Embryonic facial prominence (tissue), 1 donor: ENCODE measurements around the gene ZNF280D.
"Not testable (repeated sequence)": the region's sequence is repeated elsewhere in the genome, so short reads cannot be mapped to it uniquely, and the experiment has no call there.

Source experiments
- DNase-seq: peaks from one replicate; pipeline ENCODE4 v3.0.0-alpha.2; 2016; ENCODE audit errors: extremely low spot score

Gene ZNF280D

GRCh38 chr15:56715220-56715619 is 18.1 kb downstream of the ZNF280D start:
- no peak for DNase-seq

- DNase-seq: not testable (repeated sequence)
These were observed 23.8 kb downstream of the ZNF280D start for GRCh38 chr15:56709502-56709901.

- DNase-seq: no peak
These were observed 33.6 kb downstream of the ZNF280D start for GRCh38 chr15:56699743-56700142.

- no peak for DNase-seq
These were observed 35.0 kb downstream of the ZNF280D start for GRCh38 chr15:56698270-56698669.

GRCh38 chr15:56693761-56694160 is 39.5 kb downstream of the ZNF280D start:
- no peak for DNase-seq

- no peak for DNase-seq
These were observed 42.6 kb downstream of the ZNF280D start for GRCh38 chr15:56690733-56691132.

GRCh38 chr15:56683908-56684307 is 49.4 kb downstream of the ZNF280D start:
- no peak for DNase-seq

- no peak for DNase-seq
These were observed 52.2 kb downstream of the ZNF280D start for GRCh38 chr15:56681113-56681512.

- DNase-seq: no peak
These were observed 54.1 kb downstream of the ZNF280D start for GRCh38 chr15:56679225-56679624.

GRCh38 chr15:56678571-56678970 is 54.7 kb downstream of the ZNF280D start:
- no peak for DNase-seq

- no peak for DNase-seq
These were observed 56.0 kb downstream of the ZNF280D start for GRCh38 chr15:56677271-56677670.

GRCh38 chr15:56675930-56676329 is 57.4 kb downstream of the ZNF280D start:
- no peak for DNase-seq

GRCh38 chr15:56674857-56675256 is 58.5 kb downstream of the ZNF280D start:
- DNase-seq: no peak

GRCh38 chr15:56672721-56673120 is 60.6 kb downstream of the ZNF280D start:
- no peak for DNase-seq

GRCh38 chr15:56667517-56667916 is 65.8 kb downstream of the ZNF280D start:
- DNase-seq: no peak

- DNase-seq: no peak
These were observed 72.4 kb downstream of the ZNF280D start for GRCh38 chr15:56660943-56661342.

- DNase-seq: no peak
These were observed 74.1 kb downstream of the ZNF280D start for GRCh38 chr15:56659197-56659596.

- DNase-seq: no peak
These were observed 78.7 kb downstream of the ZNF280D start for GRCh38 chr15:56654624-56655023.

GRCh38 chr15:56654216-56654615 is 79.1 kb downstream of the ZNF280D start:
- DNase-seq: no peak

- no peak for DNase-seq
These were observed 79.5 kb downstream of the ZNF280D start for GRCh38 chr15:56653787-56654186.

- DNase-seq: no peak
These were observed 80.2 kb downstream of the ZNF280D start for GRCh38 chr15:56653107-56653506.

GRCh38 chr15:56648311-56648710 is 85.0 kb downstream of the ZNF280D start:
- DNase-seq: no peak

GRCh38 chr15:56640549-56640948 is 92.8 kb downstream of the ZNF280D start:
- DNase-seq: no peak

- DNase-seq: no peak
These were observed 93.2 kb downstream of the ZNF280D start for GRCh38 chr15:56640127-56640526.

GRCh38 chr15:56639631-56640030 is 93.7 kb downstream of the ZNF280D start:
- no peak for DNase-seq
